ENCODE data around the gene KIAA0753.

KIAA0753 gene

DNA sequence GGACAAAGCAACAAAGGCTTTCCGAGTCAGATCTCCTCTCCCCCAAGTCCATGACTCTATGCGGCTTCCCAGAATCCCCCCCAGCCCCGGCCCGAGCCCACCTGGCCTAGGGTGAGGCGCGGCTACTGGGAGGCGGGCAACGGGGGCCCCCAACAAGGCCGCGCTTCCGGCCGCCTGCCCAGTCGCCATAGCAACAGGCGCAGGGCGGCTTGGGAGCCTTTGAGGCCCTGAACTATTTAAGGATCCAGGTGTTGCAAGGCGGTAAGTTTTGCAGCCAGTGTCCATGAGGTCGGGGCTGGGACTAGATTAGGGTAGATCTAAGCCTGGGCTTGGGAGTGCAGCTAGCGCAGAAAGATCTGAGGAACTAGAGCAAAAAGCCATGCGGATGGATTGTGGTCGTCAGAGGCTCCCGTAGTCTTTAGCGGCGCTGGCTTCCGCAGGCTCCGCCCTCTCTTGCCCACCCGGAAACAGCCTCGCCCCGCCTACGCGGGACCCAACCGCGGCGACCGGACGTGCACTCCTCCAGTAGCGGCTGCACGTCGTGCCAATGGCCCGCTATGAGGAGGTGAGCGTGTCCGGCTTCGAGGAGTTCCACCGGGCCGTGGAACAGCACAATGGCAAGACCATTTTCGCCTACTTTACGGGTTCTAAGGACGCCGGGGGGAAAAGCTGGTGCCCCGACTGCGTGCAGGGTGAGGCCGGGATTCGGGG lies at the start of gene KIAA0753, which contains the start of gene TXNDC17:
Gene KIAA0753, minus strand, starts transcription at position 176 of the 711 bp plus-strand sequence. CDS start 5,608 bp downstream, outside the sequence.
Gene TXNDC17, plus strand, starts transcription at position 525 of the 711 bp plus-strand sequence. Its CDS starts 23 bp downstream, at position 548.
- TF ChIP-seq NFIC (IDR thresholded peaks at IDR 0.05) (no peak), TCF12 (IDR thresholded peaks at IDR 0.05; ENCODE audit: low read depth) (peak; percentile 60), EP300 (IDR thresholded peaks at IDR 0.05; ENCODE audit: borderline replicate concordance) (no peak), TAF1 (IDR thresholded peaks at IDR 0.05; ENCODE audit: low read depth) (peak; percentile 75), CREB1 (IDR thresholded peaks at IDR 0.05; ENCODE audit: low read depth) (no peak), EGR1 (IDR thresholded peaks at IDR 0.05) (peak; percentile 85), ZBTB7A (IDR thresholded peaks at IDR 0.05; ENCODE audit: low read depth) (0 out of 2 replicates have a peak, but pooled peaks have one; percentile 36), CEBPB (IDR thresholded peaks at IDR 0.05) (no peak), TEAD4 (IDR thresholded peaks at IDR 0.05) (no peak), YY1 (IDR thresholded peaks at IDR 0.05; ENCODE audit: low read depth) (peak; percentile 11; the same call in 1 of the 2 replicates), RAD21 (IDR thresholded peaks at IDR 0.05; ENCODE audit: low read depth) (no peak), FOXM1 (IDR thresholded peaks at IDR 0.05; ENCODE audit: borderline replicate concordance, low read depth) (no peak)
- TF ChIP-seq, protein P1, sequence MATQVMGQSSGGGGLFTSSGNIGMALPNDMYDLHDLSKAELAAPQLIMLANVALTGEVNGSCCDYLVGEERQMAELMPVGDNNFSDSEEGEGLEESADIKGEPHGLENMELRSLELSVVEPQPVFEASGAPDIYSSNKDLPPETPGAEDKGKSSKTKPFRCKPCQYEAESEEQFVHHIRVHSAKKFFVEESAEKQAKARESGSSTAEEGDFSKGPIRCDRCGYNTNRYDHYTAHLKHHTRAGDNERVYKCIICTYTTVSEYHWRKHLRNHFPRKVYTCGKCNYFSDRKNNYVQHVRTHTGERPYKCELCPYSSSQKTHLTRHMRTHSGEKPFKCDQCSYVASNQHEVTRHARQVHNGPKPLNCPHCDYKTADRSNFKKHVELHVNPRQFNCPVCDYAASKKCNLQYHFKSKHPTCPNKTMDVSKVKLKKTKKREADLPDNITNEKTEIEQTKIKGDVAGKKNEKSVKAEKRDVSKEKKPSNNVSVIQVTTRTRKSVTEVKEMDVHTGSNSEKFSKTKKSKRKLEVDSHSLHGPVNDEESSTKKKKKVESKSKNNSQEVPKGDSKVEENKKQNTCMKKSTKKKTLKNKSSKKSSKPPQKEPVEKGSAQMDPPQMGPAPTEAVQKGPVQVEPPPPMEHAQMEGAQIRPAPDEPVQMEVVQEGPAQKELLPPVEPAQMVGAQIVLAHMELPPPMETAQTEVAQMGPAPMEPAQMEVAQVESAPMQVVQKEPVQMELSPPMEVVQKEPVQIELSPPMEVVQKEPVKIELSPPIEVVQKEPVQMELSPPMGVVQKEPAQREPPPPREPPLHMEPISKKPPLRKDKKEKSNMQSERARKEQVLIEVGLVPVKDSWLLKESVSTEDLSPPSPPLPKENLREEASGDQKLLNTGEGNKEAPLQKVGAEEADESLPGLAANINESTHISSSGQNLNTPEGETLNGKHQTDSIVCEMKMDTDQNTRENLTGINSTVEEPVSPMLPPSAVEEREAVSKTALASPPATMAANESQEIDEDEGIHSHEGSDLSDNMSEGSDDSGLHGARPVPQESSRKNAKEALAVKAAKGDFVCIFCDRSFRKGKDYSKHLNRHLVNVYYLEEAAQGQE (IDR thresholded peaks at IDR 0.05; ENCODE audit: low read depth), result 0 out of 2 replicates have a peak, but pooled peaks have one; percentile 29
- TF ChIP-seq, protein P2, sequence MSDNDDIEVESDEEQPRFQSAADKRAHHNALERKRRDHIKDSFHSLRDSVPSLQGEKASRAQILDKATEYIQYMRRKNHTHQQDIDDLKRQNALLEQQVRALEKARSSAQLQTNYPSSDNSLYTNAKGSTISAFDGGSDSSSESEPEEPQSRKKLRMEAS (IDR thresholded peaks at IDR 0.05), result peak; percentile 73
- TF ChIP-seq, protein P3, sequence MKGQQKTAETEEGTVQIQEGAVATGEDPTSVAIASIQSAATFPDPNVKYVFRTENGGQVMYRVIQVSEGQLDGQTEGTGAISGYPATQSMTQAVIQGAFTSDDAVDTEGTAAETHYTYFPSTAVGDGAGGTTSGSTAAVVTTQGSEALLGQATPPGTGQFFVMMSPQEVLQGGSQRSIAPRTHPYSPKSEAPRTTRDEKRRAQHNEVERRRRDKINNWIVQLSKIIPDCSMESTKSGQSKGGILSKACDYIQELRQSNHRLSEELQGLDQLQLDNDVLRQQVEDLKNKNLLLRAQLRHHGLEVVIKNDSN (IDR thresholded peaks at IDR 0.05), result no peak

DNA sequence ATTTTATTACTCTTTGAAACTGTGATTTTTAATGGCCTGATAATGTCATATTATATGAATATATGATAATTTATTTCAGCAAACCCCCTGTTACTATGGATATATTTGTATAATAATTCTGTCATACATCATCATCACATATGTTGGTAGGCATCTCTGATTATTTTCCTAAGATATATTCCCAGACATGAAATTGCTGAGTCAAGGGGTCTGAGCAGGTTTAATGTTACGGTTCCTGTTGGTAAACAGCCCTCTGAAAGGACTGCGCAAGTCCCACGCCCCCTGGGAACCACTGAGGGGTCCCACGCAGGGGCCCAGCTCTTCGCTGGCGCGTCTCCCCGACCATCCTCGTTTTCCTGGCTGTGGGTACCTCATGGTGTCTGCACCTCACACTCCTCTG lies 48.4 kb upstream of the KIAA0753 start:
- TF ChIP-seq, protein P2 (IDR thresholded peaks at IDR 0.05), result no peak
- TF ChIP-seq, protein P3 (IDR thresholded peaks at IDR 0.05), result no peak
- TF ChIP-seq TAF1 (IDR thresholded peaks at IDR 0.05; ENCODE audit: low read depth) (no peak), ZBTB7A (IDR thresholded peaks at IDR 0.05; ENCODE audit: low read depth) (no peak), CEBPB (IDR thresholded peaks at IDR 0.05) (no peak), TEAD4 (IDR thresholded peaks at IDR 0.05) (no peak), FOXM1 (IDR thresholded peaks at IDR 0.05; ENCODE audit: borderline replicate concordance, low read depth) (no peak), RAD21 (IDR thresholded peaks at IDR 0.05; ENCODE audit: low read depth) (no peak), EGR1 (IDR thresholded peaks at IDR 0.05) (no peak)

DNA sequence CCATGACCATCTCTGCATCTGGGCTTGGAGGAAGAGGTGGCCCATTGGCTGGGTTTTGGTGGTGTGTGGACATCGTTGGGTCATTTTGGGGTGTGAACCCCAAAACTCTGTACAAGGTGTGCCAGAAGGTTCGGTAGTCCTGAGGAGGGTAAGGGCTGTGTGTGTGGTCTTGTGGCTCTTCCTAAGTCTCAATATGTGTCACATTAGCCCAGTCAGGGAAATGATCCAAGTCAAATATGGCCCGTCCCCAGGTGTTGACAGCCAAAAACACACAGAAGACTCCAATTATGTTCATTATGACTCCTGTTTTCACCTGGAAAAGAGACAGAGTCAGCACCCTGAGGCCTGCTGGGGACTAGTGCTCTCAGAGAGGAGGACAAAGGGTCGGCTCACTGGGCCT lies 45.5 kb upstream of the KIAA0753 start:
- TF ChIP-seq TEAD4 (IDR thresholded peaks at IDR 0.05) (no peak), RAD21 (IDR thresholded peaks at IDR 0.05; ENCODE audit: low read depth) (no peak), TCF12 (IDR thresholded peaks at IDR 0.05; ENCODE audit: low read depth) (no peak), FOXM1 (IDR thresholded peaks at IDR 0.05; ENCODE audit: borderline replicate concordance, low read depth) (no peak), YY1 (IDR thresholded peaks at IDR 0.05; ENCODE audit: low read depth) (no peak), EP300 (IDR thresholded peaks at IDR 0.05; ENCODE audit: borderline replicate concordance) (no peak), ZBTB7A (IDR thresholded peaks at IDR 0.05; ENCODE audit: low read depth) (no peak), CEBPB (IDR thresholded peaks at IDR 0.05) (no peak), NFIC (IDR thresholded peaks at IDR 0.05) (no peak)
- TF ChIP-seq, protein P2 (IDR thresholded peaks at IDR 0.05), result no peak
- TF ChIP-seq, protein P1 (IDR thresholded peaks at IDR 0.05; ENCODE audit: low read depth), result no peak

DNA sequence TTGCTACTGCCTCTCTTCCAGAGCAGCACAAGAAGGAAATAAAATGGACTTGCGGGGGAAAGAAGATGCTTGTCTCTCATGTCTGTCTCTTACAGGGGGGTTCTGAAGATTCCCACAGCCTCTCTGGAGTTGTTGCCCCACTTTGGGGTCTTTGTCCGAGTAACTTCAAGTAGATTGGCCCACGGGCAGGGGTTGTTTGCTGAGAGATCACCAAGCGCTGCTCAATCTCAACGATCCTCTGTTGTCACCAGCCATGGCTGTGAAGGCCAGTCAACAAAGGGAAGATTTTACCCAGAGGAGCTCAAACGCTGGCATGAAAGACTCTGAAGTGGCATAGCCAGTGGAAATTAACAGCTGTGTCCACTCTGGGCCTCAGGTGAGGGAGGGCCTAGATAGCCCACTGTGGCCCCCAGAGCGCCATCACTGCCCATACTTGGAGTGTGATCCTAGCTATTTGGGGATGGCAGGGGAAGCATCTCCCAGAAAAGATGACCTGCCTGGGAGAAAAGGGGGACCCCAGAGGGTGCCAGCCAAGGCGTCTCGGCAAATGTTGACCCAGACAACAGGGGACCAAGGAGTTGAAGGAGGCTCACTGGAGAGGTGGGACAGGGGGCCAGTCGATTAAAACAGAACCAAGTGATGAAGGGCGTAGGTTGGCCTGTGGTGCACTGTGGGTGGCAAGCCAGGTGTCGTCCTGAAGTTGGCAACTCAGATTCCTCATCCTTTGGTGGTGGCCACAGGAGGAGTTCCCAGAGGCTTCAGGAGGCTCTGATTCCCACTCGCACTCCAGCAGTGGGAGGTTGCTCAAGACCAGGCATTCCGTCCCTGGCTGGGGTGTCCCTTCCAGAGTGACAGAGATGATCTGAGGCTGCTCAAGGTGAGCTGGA lies 44.6 kb upstream of the KIAA0753 start:
- TF ChIP-seq FOXM1 (IDR thresholded peaks at IDR 0.05; ENCODE audit: borderline replicate concordance, low read depth) (no peak), TAF1 (IDR thresholded peaks at IDR 0.05; ENCODE audit: low read depth) (no peak), EP300 (IDR thresholded peaks at IDR 0.05; ENCODE audit: borderline replicate concordance) (no peak), CEBPB (IDR thresholded peaks at IDR 0.05) (no peak), ZBTB7A (IDR thresholded peaks at IDR 0.05; ENCODE audit: low read depth) (no peak), YY1 (IDR thresholded peaks at IDR 0.05; ENCODE audit: low read depth) (no peak), RAD21 (IDR thresholded peaks at IDR 0.05; ENCODE audit: low read depth) (no peak), CREB1 (IDR thresholded peaks at IDR 0.05; ENCODE audit: low read depth) (no peak), TEAD4 (IDR thresholded peaks at IDR 0.05) (no peak), NFIC (IDR thresholded peaks at IDR 0.05) (no peak), TCF12 (IDR thresholded peaks at IDR 0.05; ENCODE audit: low read depth) (no peak), EGR1 (IDR thresholded peaks at IDR 0.05) (no peak)
- TF ChIP-seq, protein P1 (IDR thresholded peaks at IDR 0.05; ENCODE audit: low read depth), result no peak
- TF ChIP-seq, protein P2 (IDR thresholded peaks at IDR 0.05), result no peak
- TF ChIP-seq, protein P3 (IDR thresholded peaks at IDR 0.05), result no peak
